NCI-H69 (cell line): ENCODE measurements around the gene PSD2.
"Not testable (repeated sequence)": the region's sequence is repeated elsewhere in the genome, so short reads cannot be mapped to it uniquely, and the experiment has no call there.

Experiments
- DNase-seq: peaks from one replicate; lab custom pipeline; 2025; lab: John Stamatoyannopoulos, UW

Gene PSD2

DNA sequence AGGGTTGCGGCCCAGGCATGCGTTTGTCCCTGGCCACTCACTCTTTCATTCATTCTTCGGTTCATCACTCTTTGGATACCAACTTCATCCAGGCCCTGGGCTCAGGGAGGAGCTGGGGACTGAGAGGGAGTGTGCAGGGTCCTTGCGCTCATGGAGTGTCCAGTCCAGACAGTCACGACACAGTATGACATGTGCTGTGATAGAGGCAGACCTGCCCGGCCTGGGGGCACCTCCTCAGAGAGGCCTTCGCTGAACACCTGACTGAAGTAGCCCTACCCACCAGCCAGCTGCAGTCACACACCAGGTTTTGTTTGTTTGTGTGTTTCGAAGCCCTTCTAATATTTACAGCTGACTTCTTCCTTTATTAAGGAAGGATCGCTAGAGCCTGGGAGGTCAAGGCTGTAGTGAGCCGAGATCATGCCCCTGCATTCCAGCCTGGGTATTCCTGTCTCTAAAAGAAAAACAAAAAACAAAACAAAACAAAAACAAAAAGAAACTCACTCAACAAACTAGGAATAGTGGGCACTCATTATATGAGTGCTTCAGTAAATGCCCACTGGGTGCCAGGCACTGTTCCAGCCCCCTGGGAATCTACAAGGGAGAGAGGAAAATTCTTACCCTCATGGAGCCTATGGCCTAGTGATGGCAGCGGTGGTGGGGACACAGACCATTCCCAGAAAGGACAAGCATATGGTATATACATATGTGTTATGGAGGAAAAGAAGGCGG lies 6.3 kb upstream of the PSD2 start:
- no peak for DNase-seq

DNA sequence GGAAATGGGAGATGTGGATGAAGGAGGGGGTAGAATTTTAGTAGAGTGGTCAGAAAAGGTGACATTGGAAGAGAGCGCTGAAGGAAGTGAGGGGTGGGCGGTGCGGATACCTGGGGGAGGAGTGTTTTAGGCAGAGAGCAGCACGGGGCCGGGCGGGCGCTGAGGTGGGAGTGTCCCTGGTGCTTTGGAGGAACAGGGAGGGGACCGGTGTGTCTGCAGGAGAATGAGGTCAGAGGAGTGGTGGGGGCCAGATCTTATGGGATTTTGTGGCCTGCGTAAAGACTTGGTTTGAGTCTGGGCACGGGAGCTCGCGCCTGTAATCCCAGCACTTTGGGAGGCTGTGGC lies 5.8 kb upstream of the PSD2 start:
- no peak for DNase-seq

GRCh38 chr5:139792218-139792617 lies 3.4 kb upstream of the PSD2 start:
- DNase-seq = no peak

DNA sequence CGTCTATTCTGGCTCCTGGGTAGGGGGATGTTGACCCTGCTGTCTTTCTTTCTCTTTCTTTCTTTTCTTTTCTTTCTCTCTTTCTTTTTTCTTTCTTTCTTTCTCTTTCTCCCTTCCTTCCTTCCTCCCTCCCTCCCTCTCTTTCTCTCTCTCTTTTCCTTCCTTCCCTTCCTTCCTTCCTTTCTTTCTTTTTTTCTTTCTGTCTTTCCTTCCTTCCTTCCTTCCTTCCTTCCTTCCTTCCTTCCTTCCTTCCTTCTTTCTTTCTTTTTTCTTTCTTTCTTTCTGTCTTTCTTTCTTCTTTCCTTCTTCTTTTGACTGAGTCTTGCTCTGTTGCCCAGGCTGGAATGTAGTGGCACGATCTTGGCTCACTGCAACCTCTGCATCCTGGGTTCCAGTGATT lies 3.0 kb upstream of the PSD2 start:
- not testable (repeated sequence) for DNase-seq

DNA sequence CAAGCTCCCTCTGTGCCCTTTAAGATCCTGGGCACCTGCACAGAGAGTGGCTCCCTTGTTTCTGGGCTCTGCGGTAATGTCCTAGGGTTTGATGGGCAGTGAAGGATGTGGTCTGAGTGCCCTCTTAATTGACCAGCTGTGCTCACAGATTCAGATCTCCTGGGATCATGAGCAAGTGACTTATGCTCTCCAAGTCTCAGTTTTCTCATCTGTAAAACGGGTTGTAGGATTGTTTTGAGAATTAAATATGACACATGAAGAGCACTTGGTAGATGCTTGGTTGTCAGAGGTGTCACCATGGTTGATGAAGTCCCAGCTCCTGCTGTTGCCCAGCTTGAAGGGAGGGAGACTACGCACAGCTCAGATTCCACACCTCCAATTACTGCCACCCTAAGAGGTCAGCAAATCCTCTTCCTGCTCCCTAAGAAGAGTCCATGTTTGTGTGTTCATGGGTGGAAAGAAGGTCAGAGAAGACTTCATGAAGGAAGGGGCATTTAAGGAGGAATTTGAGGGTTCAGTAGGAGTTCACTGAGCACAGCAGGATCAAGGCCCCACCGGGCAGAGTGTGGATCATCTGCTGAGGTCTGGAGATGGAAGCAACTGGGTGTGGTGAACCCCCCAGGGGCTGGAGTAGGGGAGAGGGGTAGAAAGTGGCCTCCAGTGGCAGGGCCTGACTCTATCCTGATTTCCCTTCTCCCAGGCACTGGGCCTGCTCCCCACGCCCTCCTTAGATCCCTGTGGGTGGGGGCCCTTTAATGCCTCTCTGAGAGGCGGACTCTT lies 1.4 kb upstream of the PSD2 start:
- DNase-seq = no peak

DNA sequence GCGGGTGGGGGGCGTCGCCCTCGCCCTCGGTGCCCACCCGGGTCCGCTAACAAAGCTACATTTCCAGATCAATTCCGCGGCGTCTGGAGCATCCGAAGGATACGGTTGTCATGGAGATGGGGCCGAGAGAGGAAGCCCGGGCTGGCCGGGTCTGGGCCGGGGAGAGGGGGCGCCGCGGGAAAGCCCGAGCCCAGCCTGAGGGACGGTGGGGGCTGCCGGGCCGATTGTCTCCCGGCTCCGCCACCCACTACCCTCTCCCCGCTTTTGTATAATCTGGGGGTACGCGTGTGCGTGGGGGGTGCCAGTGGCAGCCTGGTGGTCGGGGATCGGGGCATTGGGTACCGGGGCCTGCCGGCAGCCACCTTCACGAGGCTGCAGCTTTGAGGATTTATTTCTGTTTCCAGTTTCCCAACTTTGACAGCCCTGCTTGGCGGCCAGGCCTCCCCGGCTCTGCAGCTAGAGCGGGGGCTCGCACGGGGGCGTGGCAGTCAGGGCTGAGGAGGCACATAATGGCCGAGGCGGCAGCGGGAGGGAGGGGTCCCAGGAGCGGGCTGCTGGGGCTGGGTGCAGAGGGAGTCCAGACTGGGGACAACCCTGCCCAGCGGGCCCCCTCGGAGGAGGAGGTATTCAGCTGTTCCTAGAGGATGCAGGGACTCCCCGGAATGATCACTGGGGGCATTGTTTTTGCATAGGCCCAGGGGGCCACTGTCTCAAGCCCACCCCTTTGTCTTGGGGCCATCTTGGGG lies 626 bp downstream of the PSD2 start:
- peak; percentile 39 for DNase-seq

- no peak for DNase-seq
Measured at GRCh38 chr5:139797335-139797734, 1.7 kb downstream of the PSD2 start.

GRCh38 chr5:139797856-139798510 lies 2.4 kb downstream of the PSD2 start:
- no peak for DNase-seq

DNA sequence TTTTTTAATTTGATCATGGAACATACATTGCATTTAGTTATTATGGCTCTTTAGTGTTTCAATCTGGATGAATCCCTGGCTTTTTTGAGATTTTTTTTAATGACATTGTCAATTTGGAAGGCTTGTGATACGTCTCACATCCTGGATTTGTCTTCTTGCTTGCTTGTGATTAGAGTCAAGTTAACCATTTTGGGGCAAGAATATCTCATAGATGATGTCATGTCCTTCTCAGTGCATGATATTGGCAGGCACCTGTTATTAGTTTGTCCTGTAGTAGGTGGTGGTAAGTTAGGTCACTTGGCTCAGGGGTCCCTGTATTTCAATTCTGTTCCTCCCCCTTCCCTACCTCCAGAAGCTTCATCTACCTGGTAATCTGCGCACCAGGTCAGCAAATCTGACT lies 3.3 kb downstream of the PSD2 start:
- no peak for DNase-seq

- DNase-seq = no peak
Measured at GRCh38 chr5:139799359-139799758, 3.8 kb downstream of the PSD2 start.

GRCh38 chr5:139803978-139804377 lies 8.4 kb downstream of the PSD2 start:
- no peak for DNase-seq

- no peak for DNase-seq
Measured at GRCh38 chr5:139804800-139805397, 9.3 kb downstream of the PSD2 start.

DNA sequence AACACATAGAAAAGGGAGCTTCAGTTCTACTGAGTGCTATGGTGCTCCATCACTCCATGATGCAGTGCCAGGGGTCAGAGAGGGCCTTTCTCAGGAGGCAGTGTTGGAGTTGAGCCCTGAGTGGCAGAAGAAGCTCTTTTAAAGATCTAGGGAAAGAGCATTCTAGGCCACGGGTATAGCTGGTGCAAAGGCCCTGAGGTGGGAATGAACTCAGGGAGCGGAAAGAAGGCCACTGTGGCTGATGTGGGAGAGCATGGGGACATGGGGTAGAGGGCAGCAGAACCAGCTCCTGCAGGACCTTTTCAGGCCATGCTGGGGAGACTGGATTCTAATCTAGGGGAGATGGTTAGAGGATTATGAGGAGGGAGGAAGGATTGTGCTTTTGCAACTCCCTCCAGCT lies 9.9 kb downstream of the PSD2 start:
- DNase-seq = no peak

- no peak for DNase-seq
Measured at GRCh38 chr5:139806111-139806510, 10.5 kb downstream of the PSD2 start.

GRCh38 chr5:139806726-139807646 lies 11.4 kb downstream of the PSD2 start:
- no peak for DNase-seq

GRCh38 chr5:139807647-139808030 lies 12.0 kb downstream of the PSD2 start:
- DNase-seq = no peak

DNA sequence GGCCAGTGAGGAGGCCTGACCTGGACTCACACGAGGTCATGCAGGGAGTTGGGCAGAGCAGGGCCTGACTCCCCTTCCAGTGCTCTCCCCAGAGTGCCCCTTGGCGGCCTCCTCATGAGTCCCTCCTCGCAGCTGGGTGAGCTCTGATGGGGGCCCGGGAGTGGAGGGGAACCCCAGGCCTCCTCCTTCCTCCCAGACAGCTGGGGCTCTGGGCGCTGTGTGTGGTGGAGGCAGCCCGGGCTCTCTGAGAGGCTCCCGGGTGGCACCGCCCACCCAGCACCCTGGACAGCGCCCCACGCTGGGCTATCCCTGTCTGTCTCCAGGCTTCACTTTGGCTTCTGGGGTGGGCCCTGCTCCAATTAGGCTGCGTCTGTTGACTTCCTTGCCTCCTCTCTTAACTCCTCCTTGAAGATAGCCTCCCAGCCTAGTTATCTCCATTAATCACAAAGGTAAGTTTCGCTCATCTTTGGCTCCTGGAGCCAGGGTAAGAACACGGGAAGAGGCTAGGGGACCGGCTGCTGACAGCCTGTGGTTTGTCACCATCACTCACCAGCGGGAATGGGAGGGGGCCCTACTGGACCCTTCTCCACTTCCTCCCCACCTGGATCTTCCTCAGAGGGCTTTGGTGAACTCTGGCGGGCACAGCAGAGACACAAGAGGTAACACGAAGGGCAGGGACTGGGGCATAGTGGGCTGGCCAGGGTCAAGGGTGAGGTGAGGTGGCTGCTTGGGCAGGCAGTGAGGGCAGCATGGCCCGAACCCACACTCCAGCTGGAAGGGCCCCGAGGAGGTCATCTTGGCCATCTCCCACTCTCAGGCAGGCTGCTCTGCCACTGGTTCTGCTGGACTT lies 13.1 kb downstream of the PSD2 start:
- no peak for DNase-seq

DNA sequence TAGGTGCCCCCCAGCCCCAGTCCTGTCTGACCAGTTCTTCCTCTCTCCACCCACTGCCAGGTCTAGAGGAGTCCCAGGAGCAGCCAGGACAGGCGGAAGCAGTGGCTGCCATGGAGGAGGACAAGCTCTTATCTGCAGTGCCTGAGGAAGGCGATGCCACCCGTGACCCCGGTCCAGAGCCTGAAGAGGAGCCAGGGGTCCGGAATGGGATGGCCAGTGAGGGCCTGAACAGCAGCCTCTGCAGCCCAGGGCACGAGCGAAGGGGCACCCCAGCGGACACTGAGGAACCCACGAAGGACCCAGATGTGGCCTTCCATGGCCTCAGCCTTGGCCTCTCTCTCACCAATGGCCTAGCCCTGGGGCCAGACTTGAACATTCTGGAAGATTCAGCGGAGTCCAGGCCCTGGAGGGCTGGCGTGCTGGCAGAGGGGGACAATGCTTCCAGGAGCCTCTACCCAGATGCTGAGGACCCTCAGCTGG lies 13.8 kb downstream of the PSD2 start:
- no peak for DNase-seq

GRCh38 chr5:139810341-139811273 lies 15.0 kb downstream of the PSD2 start:
- no peak for DNase-seq
